IMR-90 (cell line): Measurements from ENCODE around the gene COQ10A. TPM values are rescaled to one million over a fixed set of nuclear protein-coding genes. Genes with fewer than 3 reads are reported as not detected.
"Not testable (repeated sequence)": the region's sequence is repeated elsewhere in the genome, so short reads cannot be mapped to it uniquely, and the experiment has no call there.

Experiments used
- ATAC-seq: fragments of 200-7000 bp; cut with Tn5 transposase; 2 replicates; pipeline ENCODE4 v1.9.1; 2020; ENCODE audit warnings: low read depth, mild to moderate bottlenecking, moderate library complexity
- BruUV-seq: library from RNA; stranded (reverse); fragments of 400-500 nt; replicated peaks from 2 replicates; lab custom pipeline; 2021; lab: Mats Ljungman, UMichigan
- CTCF ChIA-PET: fragments of 300-600 bp; formaldehyde crosslinking; extraction: SDS; loops from one replicate; lab custom pipeline; 2021; ENCODE audit warnings: antibody characterized with exemption; lab: Yijun Ruan, JAX
- POLR2A ChIA-PET: fragments of 300-600 bp; sonication (Branson Sonifier 250); formaldehyde crosslinking; loops from one replicate; lab custom pipeline; 2022; ENCODE audit warnings: antibody characterized with exemption; ENCODE audit not compliant: unreplicated experiment; lab: Charles Lee
- DNase-seq: peaks from one replicate; pipeline ENCODE4 v3.0.0; 2013
- H2AFZ ChIP-seq: replicated peaks from 2 replicates; pipeline ENCODE3; 2013; ENCODE audit warnings: low read length, mild to moderate bottlenecking; ENCODE audit not compliant: poor library complexity
- H2AK5ac ChIP-seq: 2 replicates; pipeline ENCODE4 v1.6.1; 2013; ENCODE audit warnings: low read depth, low read length, inconsistent platforms
- H2AK9ac ChIP-seq: replicated peaks from 2 replicates; pipeline ENCODE3; 2013; ENCODE audit warnings: mild to moderate bottlenecking, low read depth, low read length, moderate library complexity; ENCODE audit not compliant: poor library complexity
- H2BK120ac ChIP-seq: 2 replicates; pipeline ENCODE4 v1.6.1; 2013; ENCODE audit warnings: low read depth, low read length, inconsistent platforms
- H2BK15ac ChIP-seq: 3 replicates; pipeline ENCODE4 v1.6.1; 2013; ENCODE audit warnings: low read depth, low read length, inconsistent platforms
- H2BK20ac ChIP-seq: 2 replicates; pipeline ENCODE4 v1.6.1; 2013; ENCODE audit warnings: low read depth, mild to moderate bottlenecking, inconsistent platforms, low read length, moderate library complexity
- H2BK5ac ChIP-seq: 2 replicates; pipeline ENCODE4 v1.6.1; 2013; ENCODE audit warnings: mild to moderate bottlenecking, low read depth, low read length, inconsistent platforms; ENCODE audit not compliant: poor library complexity, severe bottlenecking
- H3K14ac ChIP-seq: replicated peaks from 2 replicates; pipeline ENCODE4 v1.6.1; 2013; ENCODE audit warnings: low read depth, low read length, inconsistent platforms
- H3K18ac ChIP-seq: 2 replicates; pipeline ENCODE4 v1.6.1; 2013; ENCODE audit warnings: low read depth, low read length, control low read depth
- H3K23ac ChIP-seq: 2 replicates; pipeline ENCODE4 v1.6.1; 2013; ENCODE audit warnings: low read depth, low read length, inconsistent platforms
- H3K27ac ChIP-seq: 2 replicates; pipeline ENCODE4 v1.5.1; 2013; ENCODE audit warnings: mild to moderate bottlenecking, control low read depth, low read length; ENCODE audit not compliant: insufficient read depth
- H3K27me3 ChIP-seq: 2 replicates; pipeline ENCODE4 v1.6.1; 2013; ENCODE audit warnings: low read length; ENCODE audit not compliant: control insufficient read depth, insufficient read depth
- H3K36me3 ChIP-seq: 2 replicates; pipeline ENCODE4 v1.6.1; 2013; ENCODE audit warnings: low read length, mixed read lengths; ENCODE audit not compliant: control insufficient read depth, insufficient read depth
- H3K4ac ChIP-seq: 2 replicates; pipeline ENCODE4 v1.6.1; 2013; ENCODE audit warnings: low read depth, low read length, inconsistent platforms
- H3K4me1 ChIP-seq: 2 replicates; pipeline ENCODE4 v1.6.1; 2013; ENCODE audit warnings: low read length, mixed read lengths; ENCODE audit not compliant: control insufficient read depth, insufficient read depth
- H3K4me2 ChIP-seq: 2 replicates; pipeline ENCODE4 v1.6.1; 2013; ENCODE audit warnings: low read depth, mild to moderate bottlenecking, control low read depth, low read length, moderate library complexity
- H3K4me3 ChIP-seq: 2 replicates; pipeline ENCODE4 v1.5.1; 2013; ENCODE audit warnings: low read depth, mild to moderate bottlenecking, control low read depth, low read length, moderate library complexity; ENCODE audit not compliant: insufficient read depth
- H3K56ac ChIP-seq: 2 replicates; pipeline ENCODE4 v1.6.1; 2013; ENCODE audit warnings: low read length, inconsistent platforms; ENCODE audit not compliant: insufficient read depth; ENCODE audit errors: extremely low read depth
- H3K79me1 ChIP-seq, 2 experiments: 2 replicates each; pipeline ENCODE4 v1.6.1; 2013; ENCODE audit warnings: low read length in 2 of 2, inconsistent platforms in 1 of 2, low read depth in 1 of 2
- H3K9ac ChIP-seq: 2 replicates; pipeline ENCODE4 v1.6.1; 2013; ENCODE audit warnings: low read depth, low read length, control low read depth
- H3K9me1 ChIP-seq: 2 replicates; pipeline ENCODE4 v1.6.1; 2013; ENCODE audit warnings: low read length, inconsistent platforms; ENCODE audit not compliant: insufficient read depth
- H3K9me3 ChIP-seq: 2 replicates; pipeline ENCODE4 v1.6.1; 2013; ENCODE audit warnings: low read length; ENCODE audit not compliant: control insufficient read depth, insufficient read depth
- H4K20me1 ChIP-seq: 2 replicates; pipeline ENCODE4 v1.6.1; 2013; ENCODE audit warnings: low read length, inconsistent platforms; ENCODE audit not compliant: insufficient read depth
- H4K5ac ChIP-seq: 2 replicates; pipeline ENCODE4 v1.6.1; 2013; ENCODE audit warnings: mild to moderate bottlenecking, low read depth, low read length, control low read depth
- H4K8ac ChIP-seq, 2 experiments: 2 replicates each; pipeline ENCODE4 v1.6.1; 2013; ENCODE audit warnings: low read depth in 2 of 2, low read length in 2 of 2, control low read depth in 1 of 2, inconsistent platforms in 1 of 2
- H4K91ac ChIP-seq: 2 replicates; pipeline ENCODE4 v1.6.1; 2013; ENCODE audit warnings: low read depth, low read length, inconsistent platforms; ENCODE audit not compliant: insufficient read depth
- MAFK ChIP-seq: IDR thresholded peaks from 2 replicates; pipeline ENCODE4 v1.6.1; 2012; ENCODE audit warnings: low read depth, low read length, improper control_type of control experiment
- SMC3 ChIP-seq: fragments of 150-350 bp; IDR thresholded peaks from 2 replicates; pipeline ENCODE4 v1.6.1; 2016; ENCODE audit warnings: low read depth, mild to moderate bottlenecking, antibody characterized with exemption, low read length, moderate library complexity
- WGBS, 2 experiments: methylation state at CpG; one replicate each; pipeline versions ENCODE4 v1.1.5 to v1.1.7; 2013; ENCODE audit warnings: missing lambda C conversion rate in 2 of 2; ENCODE audit not compliant: insufficient read length in 1 of 2; ENCODE audit errors: extremely low coverage in 2 of 2; 5-methylcytosine and 5-hydroxymethylcytosine counted together
- dilution Hi-C: fragments of 300-500 bp; cut with HindIII; formaldehyde crosslinking; loops from one replicate; pipeline ENCODE4 v1.14.3; 2018; ENCODE audit warnings: low sequenced_read_pairs; ENCODE audit not compliant: unreplicated experiment
- in situ Hi-C: fragments of 300-500 bp; cut with MboI; formaldehyde crosslinking; loops from 3 replicates; pipeline ENCODE4 v1.14.3; 2019; ENCODE audit warnings: low sequenced_read_pairs, inconsistent platforms, mixed read lengths
- intact Hi-C: fragments of 100-400 bp; cut with micrococcal nuclease; formaldehyde crosslinking; loops from 2 replicates; pipeline ENCODE4 v1.10.0; 2022
- polyA plus RNA-seq, 3 experiments: library from polyadenylated mRNA; depleted of rRNA; stranded (reverse); fragments of >200 nt; gene quantifications; 2 replicates each; pipeline ENCODE4 v1.2.3, GENCODE V29; 2012; ENCODE audit warnings: low replicate concordance in 1 of 3
- total RNA-seq: library from RNA; depleted of rRNA; stranded (reverse); fragments of >200 nt; gene quantifications from 2 replicates; pipeline ENCODE4 v1.2.3, GENCODE V29; 2012

The COQ10A gene
- total and polyA plus RNA-seq, 2 of the 4 experiments (the other 2 are of a cell fraction) = 4.7 to 10.8 TPM

DNA sequence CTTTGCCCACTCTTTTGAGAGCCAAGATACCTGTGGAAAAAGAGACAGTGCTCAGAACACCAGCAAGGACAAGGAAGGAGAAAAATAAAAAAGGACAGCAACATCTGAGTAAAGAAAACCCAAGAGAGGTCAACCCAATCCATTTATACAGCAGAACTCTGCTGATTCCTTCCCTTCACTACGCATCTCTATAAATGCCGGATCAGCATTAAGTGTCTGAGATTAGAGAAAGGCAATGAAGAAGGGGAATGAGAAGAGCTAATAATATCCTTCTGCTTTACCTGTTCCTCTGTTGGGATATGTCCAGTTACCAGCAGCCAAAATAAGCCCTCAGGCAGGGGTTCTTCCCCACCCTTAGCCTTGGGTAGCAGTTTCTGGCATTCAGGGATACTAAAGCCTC lies 15.8 kb downstream of the COQ10A start:
- H3K23ac ChIP-seq = no peak overlapping the region
- in situ Hi-C loops = no loop called here

DNA sequence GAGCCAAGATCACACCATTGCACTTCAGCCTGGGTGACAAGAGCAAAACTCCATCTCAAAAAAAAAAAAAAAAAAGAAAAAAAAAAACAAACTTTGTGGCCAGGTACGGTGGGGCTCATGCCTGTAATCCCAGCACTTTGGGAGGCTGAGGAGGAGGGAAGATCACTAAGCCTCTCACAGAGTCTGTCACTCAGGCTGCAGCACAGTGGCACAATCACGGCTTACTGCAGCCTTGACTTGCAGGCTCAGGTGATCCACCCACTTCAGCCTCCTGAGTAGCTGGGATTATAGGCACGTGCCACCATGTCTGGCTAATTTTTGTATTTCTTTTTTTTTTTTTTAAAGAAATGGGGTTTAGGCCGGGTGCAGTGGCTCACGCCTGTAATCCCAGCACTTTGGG lies 17.5 kb downstream of the COQ10A start:
- H3K4me2 ChIP-seq, intact Hi-C loops, H2BK15ac ChIP-seq, H4K91ac ChIP-seq, H3K27me3 ChIP-seq, H4K5ac ChIP-seq, H3K9me1 ChIP-seq, H3K4me3 ChIP-seq, H3K4ac ChIP-seq, BruUV-seq, H3K4me1 ChIP-seq, H4K8ac ChIP-seq, H2BK120ac ChIP-seq, POLR2A ChIA-PET, in situ Hi-C loops, H2BK20ac ChIP-seq, H2AK5ac ChIP-seq, H2AFZ ChIP-seq, H3K18ac ChIP-seq, dilution Hi-C loops, H3K23ac ChIP-seq, ATAC-seq, H3K14ac ChIP-seq, H3K9ac ChIP-seq, H3K9me3 ChIP-seq, H2BK5ac ChIP-seq, DNase-seq, H3K27ac ChIP-seq, H2AK9ac ChIP-seq, H3K56ac ChIP-seq: not testable (repeated sequence)
- H3K79me1 ChIP-seq = peaks cover 28 to 43% of the 10 kb centered on the region in 2 experiments
- H3K36me3 ChIP-seq = peaks cover 38% of the 10 kb centered on the region
- CTCF ChIA-PET = interaction anchor here (0.6 to 0.7 kb wide), 2 partner anchors 10 to 179 kb away, joined by 3 read pairs; no protein-coding TSS in a partner anchor
- peaks cover 14% of the 10 kb centered on the region for H4K20me1 ChIP-seq
- no CpG with 5 or more reads among the region's 5 CpGs for WGBS, 2 experiments

More for the DNA sequence above, 15.8 kb downstream of the COQ10A start:
- H2AFZ ChIP-seq = no peak overlapping the region
- TF ChIP-seq MAFK (peak; percentile 85), SMC3 (no peak)
- H4K8ac ChIP-seq = no peak overlapping the region
- no peak overlapping the region for H2BK15ac ChIP-seq
- no peak overlapping the region for H3K14ac ChIP-seq
- no peak overlapping the region for H3K4me3 ChIP-seq
- H3K36me3 ChIP-seq = peaks cover 52% of the 10 kb centered on the region
- H3K9me3 ChIP-seq = no peaks in the 10 kb centered on the region
- H2AK5ac ChIP-seq = no peak overlapping the region
- no peak overlapping the region for H3K18ac ChIP-seq
- no peak overlapping the region for H4K91ac ChIP-seq
- BruUV-seq = no TSS peak
- H3K9ac ChIP-seq = no peak overlapping the region
- H4K20me1 ChIP-seq = peaks cover 9% of the 10 kb centered on the region; the same call in 1 of the 2 replicates
- no CpG with 5 or more reads among the region's 2 CpGs for WGBS, 2 experiments
- H3K9me1 ChIP-seq = no peaks in the 10 kb centered on the region
- H3K27ac ChIP-seq = no peak overlapping the region
- no peak overlapping the region for H3K56ac ChIP-seq
- H3K4ac ChIP-seq = no peak overlapping the region
- ChIA-PET CTCF (no interaction called here), POLR2A (no interaction called here)
- DNase-seq (no peak), ATAC-seq (no peak)
- H3K4me1 ChIP-seq = peaks cover 4% of the 10 kb centered on the region; the same call in 1 of the 2 replicates
- no peak overlapping the region for H2BK20ac ChIP-seq
- no peak overlapping the region for H2BK120ac ChIP-seq
- no peak overlapping the region for H2BK5ac ChIP-seq
- H2AK9ac ChIP-seq = no peak overlapping the region
- H4K5ac ChIP-seq = no peak overlapping the region
- intact Hi-C loops = no loop called here
- H3K79me1 ChIP-seq = peaks cover 17 to 26% of the 10 kb centered on the region in 2 experiments
- dilution Hi-C loops = no loop called here
- H3K27me3 ChIP-seq = no peaks in the 10 kb centered on the region
- no peak overlapping the region for H3K4me2 ChIP-seq
